Mucosa of stomach (tissue), 1 donor: ENCODE results near the gene SLC15A5.

ENCODE experiments used
- H3K27me3 ChIP-seq: one replicate; pipeline ENCODE4 v1.7.0; 2013; ENCODE audit warnings: mild to moderate bottlenecking, low read length; ENCODE audit not compliant: control insufficient read depth, insufficient read depth
- H3K36me3 ChIP-seq: one replicate; pipeline ENCODE4 v1.7.0; 2013; ENCODE audit warnings: low read length; ENCODE audit not compliant: control insufficient read depth, insufficient read depth
- H3K4me1 ChIP-seq: one replicate; pipeline ENCODE4 v1.7.0; 2013; ENCODE audit warnings: mild to moderate bottlenecking, low read length; ENCODE audit not compliant: control insufficient read depth, insufficient read depth
- H3K4me3 ChIP-seq: one replicate; pipeline ENCODE4 v1.7.0; 2013; ENCODE audit warnings: low read length
- H3K9ac ChIP-seq: one replicate; pipeline ENCODE4 v1.7.0; 2013; ENCODE audit warnings: mild to moderate bottlenecking, low read length, moderate library complexity
- H3K9me3 ChIP-seq: one replicate; pipeline ENCODE4 v1.7.0; 2013; ENCODE audit warnings: mild to moderate bottlenecking, low read length, moderate library complexity; ENCODE audit not compliant: control insufficient read depth
- donor health status: Pancreatic carcinoma.

SLC15A5 gene

DNA sequence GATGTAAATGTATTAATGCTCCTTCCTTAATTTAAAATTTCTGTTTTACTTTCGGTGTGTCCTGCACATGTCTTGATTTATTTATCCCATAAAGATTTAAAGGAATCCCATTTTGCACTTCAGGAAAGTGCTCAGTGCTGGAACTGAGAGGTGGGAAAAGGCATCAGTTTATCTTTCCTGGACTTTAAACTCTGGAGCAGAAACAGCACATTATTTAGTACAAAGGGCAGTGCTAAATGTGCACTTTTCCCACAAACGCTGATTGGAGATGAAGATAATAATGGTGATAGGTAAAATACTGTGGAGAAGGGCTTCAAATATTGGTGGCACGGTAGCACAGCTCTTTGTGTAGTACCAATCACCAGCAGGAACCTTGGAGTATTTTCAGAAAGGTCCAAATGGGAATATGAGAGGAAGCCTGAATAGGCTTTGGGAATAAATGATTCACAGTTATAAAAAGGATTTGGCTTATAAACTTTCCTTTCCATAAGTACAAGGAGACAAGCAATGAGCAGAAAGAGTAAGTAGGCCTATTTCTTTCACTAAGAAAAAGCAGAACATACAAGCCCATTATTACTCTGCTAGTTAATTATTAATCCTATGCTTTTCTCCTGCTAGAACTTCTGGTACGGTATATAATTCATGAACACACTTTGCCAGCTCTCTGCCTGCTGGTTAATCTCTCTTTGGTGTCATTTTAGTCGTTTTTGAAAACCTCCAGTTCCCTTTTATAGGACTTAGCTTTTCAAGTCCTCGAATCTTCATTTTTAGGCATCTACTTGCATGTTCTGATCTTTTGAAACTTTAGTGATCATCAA lies 58.3 kb downstream of the SLC15A5 start:
- Histone ChIP-seq H3K36me3 (no peaks in the 10 kb centered on the region), H3K9ac (no peak overlapping the region), H3K9me3 (no peaks in the 10 kb centered on the region), H3K4me1 (no peaks in the 10 kb centered on the region), H3K4me3 (no peak overlapping the region), H3K27me3 (no peaks in the 10 kb centered on the region)

GRCh38 chr12:16218234-16218633 lies 59.3 kb downstream of the SLC15A5 start:
- no peaks in the 10 kb centered on the region for H3K4me1 ChIP-seq

GRCh38 chr12:16211731-16212130 lies 65.8 kb downstream of the SLC15A5 start:
- H3K4me1 ChIP-seq = no peaks in the 10 kb centered on the region
- no peak overlapping the region for H3K9ac ChIP-seq
- no peaks in the 10 kb centered on the region for H3K9me3 ChIP-seq
- no peaks in the 10 kb centered on the region for H3K27me3 ChIP-seq
- H3K36me3 ChIP-seq = no peaks in the 10 kb centered on the region
- H3K4me3 ChIP-seq = no peak overlapping the region

More at GRCh38 chr12:16218234-16218633, 59.3 kb downstream of the SLC15A5 start:
- Histone ChIP-seq H3K27me3 (no peaks in the 10 kb centered on the region), H3K9ac (no peak overlapping the region), H3K36me3 (no peaks in the 10 kb centered on the region), H3K4me3 (no peak overlapping the region), H3K9me3 (no peaks in the 10 kb centered on the region)

- Histone ChIP-seq H3K36me3 (no peaks in the 10 kb centered on the region), H3K9me3 (no peaks in the 10 kb centered on the region), H3K27me3 (no peaks in the 10 kb centered on the region), H3K9ac (no peak overlapping the region), H3K4me1 (no peaks in the 10 kb centered on the region), H3K4me3 (no peak overlapping the region)
These were observed 78.6 kb downstream of the SLC15A5 start for GRCh38 chr12:16198884-16199283.

DNA sequence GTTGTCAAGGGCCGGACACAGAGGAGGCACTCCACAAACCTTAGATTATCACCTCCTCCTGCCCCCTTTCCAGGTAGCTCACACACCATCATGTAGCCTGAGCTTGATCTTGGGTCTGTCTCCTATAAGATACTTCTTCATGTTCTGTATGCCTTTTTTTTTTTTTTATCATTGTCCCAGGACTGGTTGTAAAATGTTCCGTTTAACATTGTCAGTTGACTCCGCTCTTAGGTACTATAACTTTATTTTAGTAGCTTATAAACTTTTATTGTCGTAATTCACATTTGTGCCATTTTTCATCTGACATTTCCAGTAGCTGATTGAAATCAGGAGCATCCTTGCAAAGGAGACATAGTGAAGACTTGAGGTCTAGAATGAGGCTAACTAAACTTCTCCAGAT lies 79.9 kb downstream of the SLC15A5 start:
- no peaks in the 10 kb centered on the region for H3K27me3 ChIP-seq
- H3K4me1 ChIP-seq = no peaks in the 10 kb centered on the region
- H3K36me3 ChIP-seq = no peaks in the 10 kb centered on the region
- no peak overlapping the region for H3K4me3 ChIP-seq
- no peak overlapping the region for H3K9ac ChIP-seq
- no peaks in the 10 kb centered on the region for H3K9me3 ChIP-seq

DNA sequence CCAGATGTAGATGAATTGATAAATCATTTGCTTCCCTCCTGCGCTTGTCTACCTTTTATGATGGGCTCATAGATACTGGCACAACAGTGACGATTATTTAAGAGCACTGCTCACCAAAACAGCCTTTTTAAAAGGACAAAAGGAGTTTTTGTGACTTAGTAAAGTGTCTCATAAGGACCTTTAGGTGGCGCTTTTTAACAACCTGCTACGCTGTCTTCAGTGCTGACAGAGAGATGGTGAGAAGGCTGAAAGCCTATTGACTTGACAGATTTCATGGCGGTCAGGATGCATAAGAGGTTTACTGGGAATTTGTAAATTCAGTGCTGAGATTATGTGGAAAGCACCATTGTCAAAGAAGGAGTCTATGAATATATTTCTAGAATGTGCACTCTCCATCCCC lies 87.6 kb downstream of the SLC15A5 start:
- H3K4me3 ChIP-seq = no peak overlapping the region
- peaks cover 5% of the 10 kb centered on the region for H3K27me3 ChIP-seq
- no peaks in the 10 kb centered on the region for H3K36me3 ChIP-seq
- no peaks in the 10 kb centered on the region for H3K9me3 ChIP-seq
- H3K9ac ChIP-seq = no peak overlapping the region
- H3K4me1 ChIP-seq = no peaks in the 10 kb centered on the region

- peaks cover 5% of the 10 kb centered on the region for H3K27me3 ChIP-seq
- H3K4me1 ChIP-seq = no peaks in the 10 kb centered on the region
- no peak overlapping the region for H3K4me3 ChIP-seq
- no peaks in the 10 kb centered on the region for H3K9me3 ChIP-seq
- no peaks in the 10 kb centered on the region for H3K36me3 ChIP-seq
- H3K9ac ChIP-seq = no peak overlapping the region
These were observed 89.8 kb downstream of the SLC15A5 start for GRCh38 chr12:16187660-16188059.

DNA sequence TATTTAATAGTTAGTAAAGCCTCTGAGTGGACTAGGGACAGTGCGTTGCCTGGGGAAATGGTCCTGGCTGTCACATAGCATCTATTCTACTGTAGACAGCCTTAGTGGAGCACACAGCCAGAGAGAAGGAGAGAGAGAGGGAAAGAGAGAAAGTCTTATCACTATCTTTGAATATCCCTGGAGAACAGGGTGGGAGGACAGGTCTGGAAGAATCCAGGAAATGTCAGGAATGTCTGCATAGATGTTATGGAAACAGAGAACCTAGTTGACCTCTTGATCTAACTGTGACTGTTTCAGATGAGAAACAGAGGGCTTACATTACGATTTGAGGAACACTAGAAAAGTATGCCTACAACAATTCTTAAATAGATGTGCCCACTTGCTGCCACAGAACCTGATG lies 92.8 kb downstream of the SLC15A5 start:
- H3K9me3 ChIP-seq = no peaks in the 10 kb centered on the region
- H3K36me3 ChIP-seq = no peaks in the 10 kb centered on the region
- H3K9ac ChIP-seq = no peak overlapping the region
- peaks cover 5% of the 10 kb centered on the region for H3K27me3 ChIP-seq
- H3K4me1 ChIP-seq = no peaks in the 10 kb centered on the region
- no peak overlapping the region for H3K4me3 ChIP-seq

- Histone ChIP-seq H3K9me3 (no peaks in the 10 kb centered on the region), H3K4me3 (no peak overlapping the region), H3K27me3 (peaks cover 5% of the 10 kb centered on the region), H3K4me1 (no peaks in the 10 kb centered on the region), H3K36me3 (no peaks in the 10 kb centered on the region), H3K9ac (no peak overlapping the region)
These were observed 93.9 kb downstream of the SLC15A5 start for GRCh38 chr12:16183541-16183940.

- no peaks in the 10 kb centered on the region for H3K4me1 ChIP-seq
- H3K9ac ChIP-seq = no peak overlapping the region
- no peak overlapping the region for H3K4me3 ChIP-seq
- no peaks in the 10 kb centered on the region for H3K9me3 ChIP-seq
- no peaks in the 10 kb centered on the region for H3K36me3 ChIP-seq
- no peaks in the 10 kb centered on the region for H3K27me3 ChIP-seq
These were observed 101.6 kb downstream of the SLC15A5 start for GRCh38 chr12:16175840-16176239.

DNA sequence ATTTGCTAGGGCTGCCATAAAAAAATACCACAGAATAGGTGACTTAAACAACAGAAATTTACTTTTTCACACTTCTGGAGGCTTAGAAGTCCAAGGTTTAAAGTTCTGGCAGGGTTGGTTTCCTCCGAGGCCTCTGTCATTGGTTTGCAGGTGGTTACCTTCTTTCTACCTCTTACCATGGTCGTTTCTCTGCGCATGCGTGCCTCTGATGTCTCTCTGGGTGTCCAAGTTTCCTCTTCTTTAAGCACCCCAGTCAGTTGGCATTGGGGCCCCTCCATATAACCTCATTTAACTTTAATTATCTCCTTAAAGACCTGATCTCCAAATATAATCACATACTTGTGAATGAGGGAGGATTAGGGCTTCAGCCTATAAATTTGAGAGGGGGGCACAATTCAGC lies 103.2 kb downstream of the SLC15A5 start:
- H3K27me3 ChIP-seq = no peaks in the 10 kb centered on the region
- no peak overlapping the region for H3K4me3 ChIP-seq
- no peaks in the 10 kb centered on the region for H3K9me3 ChIP-seq
- no peaks in the 10 kb centered on the region for H3K4me1 ChIP-seq
- H3K36me3 ChIP-seq = no peaks in the 10 kb centered on the region
- H3K9ac ChIP-seq = no peak overlapping the region

DNA sequence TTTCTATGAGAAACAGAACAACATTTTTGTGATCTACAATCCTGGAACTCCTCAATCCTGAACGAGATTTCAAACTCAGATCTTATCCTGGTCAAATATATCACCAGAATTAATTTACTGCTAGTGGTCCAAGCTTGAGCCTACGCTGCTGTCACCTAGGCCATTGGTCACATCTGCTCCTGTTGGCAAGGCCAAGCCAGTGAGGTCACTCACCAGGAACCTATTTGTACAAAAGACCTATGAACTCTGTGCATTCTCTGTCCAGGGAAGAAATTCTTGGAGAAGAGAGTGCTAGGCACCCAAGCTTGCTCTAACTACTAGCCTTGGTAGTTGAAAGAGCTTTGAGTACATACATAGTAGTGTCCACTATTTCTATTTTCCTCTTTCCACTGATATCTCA lies 106.1 kb downstream of the SLC15A5 start:
- no peaks in the 10 kb centered on the region for H3K4me1 ChIP-seq

GRCh38 chr12:16168078-16168477 lies 109.4 kb downstream of the SLC15A5 start:
- no peaks in the 10 kb centered on the region for H3K36me3 ChIP-seq
- no peak overlapping the region for H3K4me3 ChIP-seq
- H3K27me3 ChIP-seq = no peaks in the 10 kb centered on the region
- H3K9ac ChIP-seq = no peak overlapping the region
- no peaks in the 10 kb centered on the region for H3K9me3 ChIP-seq
- no peaks in the 10 kb centered on the region for H3K4me1 ChIP-seq

More for the DNA sequence above, 106.1 kb downstream of the SLC15A5 start:
- Histone ChIP-seq H3K9me3 (no peaks in the 10 kb centered on the region), H3K4me3 (no peak overlapping the region), H3K27me3 (no peaks in the 10 kb centered on the region), H3K9ac (no peak overlapping the region), H3K36me3 (no peaks in the 10 kb centered on the region)
